ENCODE measurements around the gene ZNF615.
"Not testable (repeated sequence)": the region's sequence is repeated elsewhere in the genome, so short reads cannot be mapped to it uniquely, and the experiment has no call there.

The ZNF615 gene

GRCh38 chr19:51980116-51980736, 27.8 kb downstream of the ZNF615 start:
- DNase-seq = no peak

GRCh38 chr19:51978882-51979281, 29.1 kb downstream of the ZNF615 start:
- DNase-seq = no peak

- no peak for DNase-seq
These were observed 30.7 kb downstream of the ZNF615 start for GRCh38 chr19:51977346-51977745.

GRCh38 chr19:51976852-51977251, 31.2 kb downstream of the ZNF615 start:
- no peak for DNase-seq

- DNase-seq = not testable (repeated sequence)
These were observed 32.2 kb downstream of the ZNF615 start for GRCh38 chr19:51975787-51976186.

- DNase-seq = peak; percentile 12
These were observed 36.4 kb downstream of the ZNF615 start for GRCh38 chr19:51971624-51972023.

GRCh38 chr19:51970718-51971117, 37.3 kb downstream of the ZNF615 start:
- DNase-seq = no peak

GRCh38 chr19:51965583-51965982, 42.4 kb downstream of the ZNF615 start:
- no peak for DNase-seq

GRCh38 chr19:51960621-51961233, 47.3 kb downstream of the ZNF615 start:
- DNase-seq = not testable (repeated sequence)

GRCh38 chr19:51959791-51960190, 48.2 kb downstream of the ZNF615 start:
- DNase-seq = no peak

GRCh38 chr19:51957846-51958245, 50.2 kb downstream of the ZNF615 start:
- not testable (repeated sequence) for DNase-seq

GRCh38 chr19:51948975-51949374, 59.0 kb downstream of the ZNF615 start:
- peak; percentile 12 for DNase-seq

GRCh38 chr19:51946602-51947001, 61.4 kb downstream of the ZNF615 start:
- DNase-seq = no peak

GRCh38 chr19:51944798-51945552, 63.0 kb downstream of the ZNF615 start:
- no peak for DNase-seq

Measured in fibroblast of skin of abdomen (primary cell).